Mucosa of stomach (tissue), 1 donor: ENCODE measurements around the gene GLRX5.
"Not testable (repeated sequence)": the region's sequence is repeated elsewhere in the genome, so short reads cannot be mapped to it uniquely, and the experiment has no call there.

ENCODE experiments used
- H3K27me3 ChIP-seq: one replicate; pipeline ENCODE4 v1.7.0; 2013; ENCODE audit warnings: mild to moderate bottlenecking, low read length; ENCODE audit not compliant: control insufficient read depth, insufficient read depth
- H3K36me3 ChIP-seq: one replicate; pipeline ENCODE4 v1.7.0; 2013; ENCODE audit warnings: low read length; ENCODE audit not compliant: control insufficient read depth, insufficient read depth
- H3K4me1 ChIP-seq: one replicate; pipeline ENCODE4 v1.7.0; 2013; ENCODE audit warnings: mild to moderate bottlenecking, low read length; ENCODE audit not compliant: control insufficient read depth, insufficient read depth
- H3K4me3 ChIP-seq: one replicate; pipeline ENCODE4 v1.7.0; 2013; ENCODE audit warnings: low read length
- H3K9ac ChIP-seq: one replicate; pipeline ENCODE4 v1.7.0; 2013; ENCODE audit warnings: mild to moderate bottlenecking, low read length, moderate library complexity
- H3K9me3 ChIP-seq: one replicate; pipeline ENCODE4 v1.7.0; 2013; ENCODE audit warnings: mild to moderate bottlenecking, low read length, moderate library complexity; ENCODE audit not compliant: control insufficient read depth
- donor health status: Pancreatic carcinoma.

The GLRX5 gene

DNA sequence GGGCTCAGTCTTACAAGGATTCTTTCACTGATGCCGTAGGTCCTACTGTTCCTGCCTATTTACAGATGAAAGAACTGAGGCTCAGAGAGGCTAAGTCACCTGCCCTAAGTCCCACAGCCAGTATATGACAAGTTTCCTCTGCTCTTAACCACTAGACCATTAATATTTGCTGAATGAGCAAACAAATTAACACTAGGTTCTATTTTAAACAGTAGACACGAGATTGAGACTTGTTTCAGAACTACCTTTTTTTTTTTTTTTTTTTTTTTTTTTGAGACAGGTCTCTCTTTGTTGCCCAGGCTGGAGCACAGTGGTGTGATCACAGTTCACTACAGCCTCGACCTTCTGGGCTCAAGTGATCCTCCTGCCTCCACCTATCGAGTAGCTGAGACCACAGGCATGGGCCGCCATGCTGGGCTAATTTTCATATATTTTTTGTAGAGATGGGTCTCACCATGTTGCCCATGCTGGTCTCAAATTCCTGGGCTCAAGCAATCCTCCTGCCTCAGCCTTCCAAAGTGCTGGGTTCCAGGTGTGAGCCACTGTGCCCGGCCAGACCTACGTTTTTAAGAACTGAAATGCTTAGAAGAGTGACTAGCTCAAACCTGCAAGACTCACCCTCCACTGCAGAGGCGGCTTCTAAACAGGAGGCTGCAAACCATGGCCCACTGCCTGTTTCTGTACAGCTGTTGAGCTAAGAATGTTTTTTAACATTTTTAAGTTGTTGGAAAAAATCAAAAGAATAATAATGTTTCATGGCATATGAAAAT is 31.3 kb upstream of the GLRX5 start:
- Histone ChIP-seq H3K27me3 (no peaks in the 10 kb centered on the region), H3K9ac (no peak overlapping the region), H3K9me3 (no peaks in the 10 kb centered on the region), H3K4me1 (peaks cover 33% of the 10 kb centered on the region), H3K36me3 (no peaks in the 10 kb centered on the region), H3K4me3 (no peak overlapping the region)

DNA sequence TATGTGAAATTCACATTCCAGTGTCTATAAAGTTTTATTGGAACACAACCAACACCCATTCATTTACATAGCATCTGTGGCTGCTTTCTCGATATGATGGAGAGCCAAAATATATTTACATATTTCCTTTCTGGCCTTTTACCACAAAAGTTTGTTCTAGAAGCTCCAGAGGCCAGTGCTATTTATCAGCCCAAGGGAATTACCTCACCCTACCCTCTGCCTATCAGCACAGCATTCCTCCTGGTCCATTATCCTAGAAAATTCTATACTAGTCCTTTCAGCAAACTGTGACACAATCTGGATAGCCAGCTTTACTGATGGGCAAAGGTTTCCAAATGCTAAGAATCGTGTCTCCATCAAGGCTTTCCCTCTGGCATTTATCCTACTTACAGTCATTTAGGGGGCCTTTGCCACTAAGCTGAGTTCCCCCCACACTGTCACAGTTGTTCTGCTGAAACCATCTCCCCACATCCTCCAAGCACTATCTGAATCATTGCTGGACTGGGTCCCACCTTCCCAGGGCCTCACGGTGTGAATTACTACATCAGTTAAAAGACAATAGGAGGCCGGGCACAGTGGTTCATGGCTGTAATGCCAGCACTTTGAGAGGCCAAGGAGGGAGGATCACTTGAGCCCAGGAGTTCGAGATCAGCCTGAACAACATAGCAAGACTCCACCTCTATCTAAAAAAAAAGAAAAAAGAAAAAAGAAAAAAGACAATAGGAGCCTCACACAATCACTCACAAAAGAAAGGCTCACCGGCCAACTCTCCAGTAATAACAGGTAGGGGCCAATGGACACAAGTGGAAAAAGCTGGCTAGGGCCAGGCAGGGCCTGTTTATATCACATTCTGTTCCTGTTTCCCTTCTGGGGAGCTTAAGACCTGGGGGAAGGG is 30.5 kb upstream of the GLRX5 start:
- Histone ChIP-seq H3K4me1 (peaks cover 24% of the 10 kb centered on the region), H3K9me3 (no peaks in the 10 kb centered on the region), H3K4me3 (no peak overlapping the region), H3K36me3 (no peaks in the 10 kb centered on the region), H3K27me3 (no peaks in the 10 kb centered on the region), H3K9ac (no peak overlapping the region)

DNA sequence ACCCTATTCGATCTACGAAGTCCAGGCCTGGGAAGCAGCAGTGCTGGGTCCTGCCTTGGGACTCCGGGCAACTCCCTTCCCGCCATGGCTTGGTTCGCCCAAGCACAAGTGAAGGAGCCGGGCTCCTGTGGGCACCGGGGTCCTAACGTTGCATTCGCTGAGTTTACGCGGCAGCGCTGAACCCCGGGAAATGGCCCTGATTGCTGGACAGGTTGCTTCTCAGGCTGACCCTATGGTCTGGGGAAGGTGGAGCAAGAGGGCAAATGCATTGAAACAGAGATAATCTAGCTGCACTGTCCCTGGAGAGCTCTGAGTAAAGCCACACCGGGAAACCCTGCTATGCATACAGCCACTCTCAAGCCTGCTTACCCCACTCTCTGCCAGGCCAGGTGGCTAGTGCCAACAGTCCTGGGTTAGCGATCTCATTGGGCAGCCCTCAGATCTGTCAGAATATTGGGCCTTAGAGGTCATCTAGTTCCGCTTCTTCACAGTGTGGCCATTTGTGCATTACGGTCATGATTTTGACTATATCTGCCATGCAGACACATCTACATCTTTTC is 29.7 kb upstream of the GLRX5 start:
- H3K4me1 ChIP-seq = peaks cover 20% of the 10 kb centered on the region

DNA sequence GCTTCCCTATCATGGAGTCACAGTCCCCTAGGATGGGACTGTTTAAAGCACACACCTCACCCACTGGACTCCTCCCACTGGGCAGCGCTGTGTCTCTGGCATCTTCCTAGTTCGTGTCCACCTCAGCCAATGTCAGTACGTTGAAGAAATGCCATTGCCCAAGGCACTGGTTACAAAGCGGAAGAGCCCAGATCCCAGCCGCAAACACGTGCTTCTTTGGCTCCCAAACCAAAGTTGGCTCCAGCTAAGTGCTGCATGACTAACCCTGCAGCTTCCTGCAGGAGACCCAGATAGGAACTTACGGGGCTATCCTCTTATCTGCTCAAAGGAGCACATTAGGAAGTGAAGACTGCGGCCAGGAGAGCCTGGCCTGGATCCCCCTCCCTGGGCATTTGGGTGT is 27.7 kb upstream of the GLRX5 start:
- no peaks in the 10 kb centered on the region for H3K27me3 ChIP-seq
- no peak overlapping the region for H3K9ac ChIP-seq
- no peaks in the 10 kb centered on the region for H3K9me3 ChIP-seq
- no peak overlapping the region for H3K4me3 ChIP-seq
- no peaks in the 10 kb centered on the region for H3K36me3 ChIP-seq
- peaks cover 13% of the 10 kb centered on the region for H3K4me1 ChIP-seq

More for the DNA sequence above, 29.7 kb upstream of the GLRX5 start:
- no peaks in the 10 kb centered on the region for H3K9me3 ChIP-seq
- H3K27me3 ChIP-seq = no peaks in the 10 kb centered on the region
- H3K36me3 ChIP-seq = no peaks in the 10 kb centered on the region
- no peak overlapping the region for H3K4me3 ChIP-seq
- H3K9ac ChIP-seq = no peak overlapping the region

DNA sequence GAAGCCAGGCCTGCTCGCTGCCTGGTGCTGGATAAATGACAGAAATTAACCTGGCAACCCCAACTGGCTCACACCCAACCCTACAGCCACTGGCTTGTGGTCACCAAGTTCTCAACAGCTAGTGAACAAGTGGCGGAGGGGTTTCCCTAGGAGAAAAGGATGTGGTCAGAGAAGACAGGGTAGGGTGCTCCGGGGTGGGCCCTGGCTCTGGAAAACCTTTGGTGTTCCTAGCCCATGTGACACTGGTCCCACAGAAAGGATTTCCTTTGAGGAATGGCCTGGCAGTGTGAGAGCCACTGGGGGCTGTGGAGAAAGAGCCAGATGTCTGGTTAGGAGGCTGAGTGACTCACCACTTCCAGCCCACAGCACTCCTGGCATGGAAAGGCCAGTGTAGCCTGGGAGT is 27.1 kb upstream of the GLRX5 start:
- Histone ChIP-seq H3K9me3 (no peaks in the 10 kb centered on the region), H3K36me3 (no peaks in the 10 kb centered on the region), H3K9ac (no peak overlapping the region), H3K4me1 (peaks cover 13% of the 10 kb centered on the region), H3K4me3 (no peak overlapping the region), H3K27me3 (no peaks in the 10 kb centered on the region)

DNA sequence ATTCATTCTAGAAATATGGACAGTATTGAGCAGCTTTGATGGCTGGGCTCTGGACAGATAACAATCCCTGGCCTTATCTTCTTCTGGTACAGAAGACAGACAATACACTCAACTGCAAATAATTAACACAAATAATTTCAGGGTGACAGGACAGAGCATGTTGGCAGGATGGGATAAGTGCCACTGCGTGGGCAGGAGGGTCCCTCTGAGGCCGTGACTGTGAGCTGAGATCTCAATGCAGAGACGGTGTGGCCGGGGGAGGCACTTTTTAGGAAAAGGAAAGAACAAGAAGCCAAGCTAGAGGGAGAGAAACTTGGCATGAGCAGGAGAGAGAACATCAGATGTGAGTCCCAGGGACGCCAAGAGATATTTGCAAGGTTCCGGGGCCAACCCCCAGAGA is 26.5 kb upstream of the GLRX5 start:
- Histone ChIP-seq H3K27me3 (no peaks in the 10 kb centered on the region), H3K9me3 (no peaks in the 10 kb centered on the region), H3K9ac (no peak overlapping the region), H3K4me3 (no peak overlapping the region), H3K36me3 (no peaks in the 10 kb centered on the region), H3K4me1 (peaks cover 13% of the 10 kb centered on the region)

GRCh38 chr14:95509495-95509894 is 25.4 kb upstream of the GLRX5 start:
- no peaks in the 10 kb centered on the region for H3K9me3 ChIP-seq
- peaks cover 15% of the 10 kb centered on the region for H3K4me1 ChIP-seq
- no peak overlapping the region for H3K4me3 ChIP-seq
- H3K27me3 ChIP-seq = no peaks in the 10 kb centered on the region
- no peaks in the 10 kb centered on the region for H3K36me3 ChIP-seq
- no peak overlapping the region for H3K9ac ChIP-seq

DNA sequence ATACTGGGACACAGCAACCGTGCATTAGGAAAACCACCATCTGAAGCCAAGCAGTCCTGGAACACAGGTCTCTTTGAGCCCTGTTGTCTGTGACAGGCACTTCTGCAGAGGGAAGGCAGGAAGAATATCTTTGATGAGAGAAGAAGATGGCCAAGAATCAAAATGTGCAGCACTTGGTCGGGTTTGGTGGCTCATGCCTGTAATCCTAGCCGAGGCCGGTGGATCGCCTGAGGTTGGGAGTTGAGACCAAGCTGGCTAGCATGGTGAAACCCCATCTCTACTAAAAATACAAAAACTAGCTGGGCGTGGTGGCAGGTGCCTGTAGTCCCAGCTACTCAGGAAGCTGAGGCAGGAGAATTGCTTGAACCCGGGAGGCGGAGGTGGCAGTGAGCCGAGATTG is 24.5 kb upstream of the GLRX5 start:
- H3K9ac ChIP-seq, H3K9me3 ChIP-seq: not testable (repeated sequence)
- H3K4me1 ChIP-seq = peaks cover 23% of the 10 kb centered on the region

DNA sequence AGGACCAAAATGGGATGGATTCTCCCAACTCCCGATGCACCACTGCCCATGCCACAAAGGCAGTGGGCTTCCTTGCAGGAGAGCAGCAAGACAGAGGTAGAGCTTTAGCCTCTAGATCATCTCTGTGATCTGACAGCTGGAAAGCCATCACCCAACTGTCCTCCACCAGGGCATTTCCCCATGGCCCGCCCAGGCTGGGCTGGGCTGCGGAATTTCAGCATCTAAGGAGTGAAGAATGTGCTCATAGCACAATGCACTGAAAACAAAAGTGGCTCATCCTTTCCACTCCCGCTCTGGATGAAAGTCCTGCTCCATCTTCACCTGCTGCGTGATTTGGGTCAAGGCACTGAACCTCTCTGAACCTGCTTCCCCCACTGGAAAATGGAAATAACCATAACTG is 24.0 kb upstream of the GLRX5 start:
- H3K9ac ChIP-seq = no peak overlapping the region
- H3K4me1 ChIP-seq = peaks cover 28% of the 10 kb centered on the region
- H3K27me3 ChIP-seq = peaks cover 8% of the 10 kb centered on the region
- H3K36me3 ChIP-seq = no peaks in the 10 kb centered on the region
- H3K9me3 ChIP-seq = no peaks in the 10 kb centered on the region
- H3K4me3 ChIP-seq = no peak overlapping the region

More for the DNA sequence above, 24.5 kb upstream of the GLRX5 start:
- not testable (repeated sequence) for H3K4me3 ChIP-seq, H3K27me3 ChIP-seq, H3K36me3 ChIP-seq

GRCh38 chr14:95511687-95512086 is 23.2 kb upstream of the GLRX5 start:
- H3K9me3 ChIP-seq = no peaks in the 10 kb centered on the region
- H3K4me1 ChIP-seq = peaks cover 29% of the 10 kb centered on the region
- H3K4me3 ChIP-seq = no peak overlapping the region
- H3K27me3 ChIP-seq = peaks cover 8% of the 10 kb centered on the region
- H3K9ac ChIP-seq = no peak overlapping the region
- no peaks in the 10 kb centered on the region for H3K36me3 ChIP-seq

DNA sequence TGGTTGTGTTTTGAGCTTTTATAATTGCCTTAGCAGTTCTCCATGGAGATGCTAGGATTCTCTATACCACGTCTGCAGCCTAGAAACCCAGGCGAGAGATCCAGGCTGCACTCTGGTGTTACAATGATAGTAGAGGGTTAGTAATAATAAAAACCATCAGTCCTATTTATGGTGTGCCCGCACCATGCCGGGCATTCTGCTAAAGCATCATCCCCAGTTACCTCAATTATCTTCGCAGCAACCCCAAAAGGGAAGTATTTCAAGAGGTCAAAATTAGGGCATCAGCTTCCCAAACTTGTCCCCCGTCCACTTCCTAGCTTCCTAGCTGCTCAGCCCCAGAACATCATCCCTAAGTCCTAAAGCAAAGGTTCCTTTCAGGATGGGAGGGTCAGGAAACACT is 21.6 kb upstream of the GLRX5 start:
- Histone ChIP-seq H3K4me3 (no peak overlapping the region), H3K9me3 (no peaks in the 10 kb centered on the region), H3K4me1 (peaks cover 32% of the 10 kb centered on the region), H3K36me3 (no peaks in the 10 kb centered on the region), H3K9ac (no peak overlapping the region), H3K27me3 (peaks cover 8% of the 10 kb centered on the region)
